Adrenal gland (tissue), 12 donors: Measurements from ENCODE around the gene STK25. TPM values are rescaled to one million over a fixed set of nuclear protein-coding genes. Genes with fewer than 3 reads are reported as not detected.

ENCODE experiments used
- DNase-seq, 7 donors: peaks; one replicate each; pipeline ENCODE4 v3.0.0-alpha.2; 2019 to 2020
- H3K27ac ChIP-seq, 5 donors: fragments of 200-600 bp; sonication (generic) in 4 of 5; 1 replicate in 3 of 5; 2 replicates in 2 of 5; pipeline versions ENCODE4 v1.5.1 to v1.8.0; 2016 to 2020; ENCODE audit warnings: mild to moderate bottlenecking in 1 of 5
- H3K27me3 ChIP-seq: fragments of 200-600 bp; 2 replicates; pipeline ENCODE4 v1.8.0; 2021
- H3K36me3 ChIP-seq, 2 donors: fragments of 200-600 bp; replicated peaks in 1 of 2; 1 replicate in 1 of 2; 2 replicates in 1 of 2; pipeline versions ENCODE4 v1.5.1 to v1.8.0; 2018 to 2022
- H3K4me1 ChIP-seq, 2 donors: fragments of 200-600 bp; replicated peaks in 1 of 2; 1 replicate in 1 of 2; 2 replicates in 1 of 2; pipeline versions ENCODE4 v1.5.1 to v1.8.0; 2018 to 2021
- H3K4me3 ChIP-seq, 4 donors: fragments of 200-600 bp; sonication (generic) in 3 of 4; one replicate each; pipeline ENCODE4 v1.5.1; 2016 to 2018
- H3K9me3 ChIP-seq, 3 donors: fragments of 200-600 bp; sonication (generic) in 1 of 3; replicated peaks in 1 of 3; 1 replicate in 2 of 3; 2 replicates in 1 of 3; pipeline versions ENCODE4 v1.5.1 to v1.8.0; 2016 to 2021
- POLR2A ChIP-seq, 2 donors: fragments of 450-650 bp; IDR thresholded peaks; one replicate each; pipeline ENCODE4 v1.6.1; 2017; ENCODE audit warnings: antibody characterized with exemption in 2 of 2, mild to moderate bottlenecking in 2 of 2, moderate library complexity in 1 of 2
- WGBS, 4 donors: extraction: QIAGEN DNeasy Blood & Tissue Kit in 2 of 4; methylation state at CpG; one replicate each; pipeline versions ENCODE4 v1.1.5 to v1.1.7; 2013 to 2017; 5-methylcytosine and 5-hydroxymethylcytosine counted together
- intact Hi-C, 2 donors: fragments of 100-400 bp; cut with DNase I; formaldehyde crosslinking; loops; one replicate each; pipeline versions ENCODE4 v1.14.1 to v1.15.0; 2022 to 2023
- polyA plus RNA-seq, 3 donors: library from polyadenylated mRNA; stranded (reverse); fragments of 200-250 nt in 2 of 3; fragments of 350-450 nt in 1 of 3; fragmentation: Illumina TruSeq in 1 of 3; extraction: RNeasy Lipid Tissue Mini Kit (QIAGEN cat#74804) in 1 of 3; gene quantifications; one replicate each; pipeline ENCODE4 v1.2.3, GENCODE V29; 2013 to 2014
- total RNA-seq, 9 donors: library from RNA; depleted of rRNA in 4 of 9; stranded (reverse); fragments of >200 nt in 4 of 9; fragments of 120-200 nt in 1 of 9; fragmentation: NEBNext Ultra II Directional in 1 of 9; extraction: Animal tissue kit (Norgen Biotek cat#: 25700) in 1 of 9; gene quantifications; one replicate each; pipeline versions ENCODE4 v1.1.0 to v1.2.4, GENCODE V29; 2013 to 2023
- TF ChIP-seq, protein P1 (sequence below), 6 experiments: fragments of 450-650 bp in 4 of 6; fragments of 200-600 bp in 2 of 6; sonication (generic) in 1 of 6; IDR thresholded peaks; 1 replicate in 5 of 6; 2 replicates in 1 of 6; pipeline versions ENCODE4 v1.5.1 to v1.8.0; 2016 to 2021; ENCODE audit warnings: antibody characterized with exemption in 6 of 6, mild to moderate bottlenecking in 2 of 6, moderate library complexity in 1 of 6
- donor health status: healthy with polysubstance abuse.
- donor health status: Bipolar disorder and iron deficiency.
- donor health status: DM: yes; HTN: yes; CAD: no.
- donor health status: DM: no; HTN: no; CAD: no.
- donor health status: DM: no; HTN: no; CAD: no.
- donor health status: DM: yes; HTN: yes; CAD: no.

STK25 gene
- total and polyA plus RNA-seq, 12 donors: 71.4 to 352 (median 167) TPM

DNA sequence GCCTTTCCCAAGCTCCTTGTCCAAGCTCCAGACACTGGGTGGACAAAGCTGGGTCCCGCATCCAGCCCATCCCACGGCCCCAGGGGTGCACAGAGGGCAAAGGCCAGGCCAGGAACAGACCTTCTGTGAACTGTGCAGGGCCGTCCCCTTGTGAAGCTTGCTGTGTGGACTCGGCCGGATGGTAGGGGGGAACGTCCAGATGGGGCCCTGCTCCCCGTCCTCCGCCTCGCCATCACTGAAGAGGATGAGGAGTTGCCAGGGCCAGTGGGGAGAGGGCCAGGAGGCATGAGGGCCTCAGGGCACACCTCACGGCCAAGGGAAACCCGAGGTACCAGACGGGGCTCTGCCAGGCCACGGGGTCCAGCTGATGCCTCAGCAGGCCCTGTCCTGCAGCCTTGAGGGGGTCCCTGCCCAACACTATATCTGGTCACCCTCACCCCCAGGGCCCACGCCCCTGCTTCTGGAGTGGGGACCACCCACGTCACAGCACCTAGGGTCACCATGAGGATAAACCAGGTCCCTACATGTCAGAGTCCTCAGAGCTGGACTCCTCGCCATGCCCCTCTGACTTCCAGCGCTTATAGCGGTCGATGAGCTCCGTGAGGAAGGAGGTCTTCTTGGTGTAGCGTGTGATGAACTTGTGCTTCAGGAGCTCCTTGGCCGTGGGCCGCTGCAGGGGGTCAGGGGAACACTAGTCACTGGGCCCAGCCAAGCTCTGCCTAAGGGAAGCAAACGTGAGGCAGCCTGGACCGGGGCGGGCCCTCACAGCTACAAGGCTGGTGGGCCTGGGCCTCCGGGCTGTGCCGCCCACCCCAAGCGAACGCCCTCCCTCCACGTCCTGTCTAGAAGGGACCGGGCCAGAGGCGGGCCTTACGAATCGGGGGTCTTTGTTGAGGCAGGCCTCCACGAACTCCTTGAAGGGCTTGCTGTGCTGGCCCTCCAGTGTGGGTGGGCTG, 10.0 kb downstream of the STK25 start:
- Histone ChIP-seq H3K36me3 (peaks cover 0 to 63% of the 10 kb centered on the region in 2 donors), H3K4me3 (no peak overlapping the region), H3K9me3 (no peaks in the 10 kb centered on the region), H3K4me1 (no peaks in the 10 kb centered on the region), H3K27me3 (no peaks in the 10 kb centered on the region), H3K27ac (no peak overlapping the region)
- intact Hi-C loops: no loop called here
- TF ChIP-seq POLR2A (IDR thresholded peaks at IDR 0.05): no peak
- TF ChIP-seq, protein P1, sequence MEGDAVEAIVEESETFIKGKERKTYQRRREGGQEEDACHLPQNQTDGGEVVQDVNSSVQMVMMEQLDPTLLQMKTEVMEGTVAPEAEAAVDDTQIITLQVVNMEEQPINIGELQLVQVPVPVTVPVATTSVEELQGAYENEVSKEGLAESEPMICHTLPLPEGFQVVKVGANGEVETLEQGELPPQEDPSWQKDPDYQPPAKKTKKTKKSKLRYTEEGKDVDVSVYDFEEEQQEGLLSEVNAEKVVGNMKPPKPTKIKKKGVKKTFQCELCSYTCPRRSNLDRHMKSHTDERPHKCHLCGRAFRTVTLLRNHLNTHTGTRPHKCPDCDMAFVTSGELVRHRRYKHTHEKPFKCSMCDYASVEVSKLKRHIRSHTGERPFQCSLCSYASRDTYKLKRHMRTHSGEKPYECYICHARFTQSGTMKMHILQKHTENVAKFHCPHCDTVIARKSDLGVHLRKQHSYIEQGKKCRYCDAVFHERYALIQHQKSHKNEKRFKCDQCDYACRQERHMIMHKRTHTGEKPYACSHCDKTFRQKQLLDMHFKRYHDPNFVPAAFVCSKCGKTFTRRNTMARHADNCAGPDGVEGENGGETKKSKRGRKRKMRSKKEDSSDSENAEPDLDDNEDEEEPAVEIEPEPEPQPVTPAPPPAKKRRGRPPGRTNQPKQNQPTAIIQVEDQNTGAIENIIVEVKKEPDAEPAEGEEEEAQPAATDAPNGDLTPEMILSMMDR (IDR thresholded peaks at IDR 0.05): no peak
- WGBS, 4 donors: 93 to 95% (median 94%) methylated on average over 11 to 36 of the region's 36 CpGs
- DNase-seq: no peak

DNA sequence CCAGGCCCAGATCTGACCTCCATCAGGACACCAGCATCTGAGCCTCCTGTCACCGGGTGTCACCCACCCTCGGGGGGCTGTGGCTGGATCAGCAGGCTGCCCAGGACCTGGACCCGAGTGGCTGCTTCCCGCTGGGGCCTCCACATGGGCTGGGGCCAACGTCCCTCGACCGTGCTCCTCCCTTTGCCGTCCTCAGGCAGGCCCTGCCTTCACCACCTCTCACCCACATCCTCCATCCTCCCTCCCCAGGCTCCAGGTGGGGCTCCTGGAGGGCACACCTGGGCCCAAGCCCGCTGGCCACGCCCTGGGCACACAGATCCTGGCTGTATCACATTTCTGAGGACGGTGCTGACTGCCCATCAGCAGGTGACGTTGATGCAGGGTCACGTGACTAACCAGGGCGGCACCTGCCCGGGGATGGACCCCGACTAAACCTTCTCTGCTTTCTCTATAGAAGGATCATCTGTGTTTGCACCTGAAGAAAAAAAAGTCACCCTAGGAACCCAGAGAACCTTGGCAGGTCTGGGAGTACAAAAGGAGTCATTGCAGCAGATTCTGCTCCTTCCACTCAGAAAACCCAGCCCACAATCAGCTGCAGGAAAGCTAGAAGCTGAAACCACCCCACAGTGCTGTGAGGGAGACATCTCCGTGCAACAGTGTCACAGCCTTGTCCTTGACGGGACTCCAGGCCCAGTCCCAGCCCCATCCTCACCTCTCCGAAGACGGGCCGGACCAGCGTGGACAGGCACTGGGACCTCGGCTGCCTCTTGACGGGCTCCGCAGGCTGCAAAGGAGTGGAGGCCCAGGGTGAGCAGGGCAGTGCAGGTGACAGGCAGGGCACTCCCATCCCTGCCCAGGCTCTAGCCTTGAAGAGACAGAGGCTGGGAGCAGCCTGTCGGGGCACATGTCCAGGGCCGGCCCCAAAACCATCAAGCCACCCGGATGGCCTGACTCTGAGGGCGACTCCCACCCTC, 11.2 kb downstream of the STK25 start:
- H3K27ac ChIP-seq: no peak overlapping the region
- H3K4me1 ChIP-seq: no peaks in the 10 kb centered on the region
- intact Hi-C loops: no loop called here
- WGBS, 4 donors: 80 to 87% (median 84%) methylated on average over 20 to 29 of the region's 29 CpGs
- peaks cover 0 to 72% of the 10 kb centered on the region in 2 donors for H3K36me3 ChIP-seq
- no peak for TF ChIP-seq POLR2A (IDR thresholded peaks at IDR 0.05)
- TF ChIP-seq, protein P1 (IDR thresholded peaks at IDR 0.05): no peak
- H3K27me3 ChIP-seq: no peaks in the 10 kb centered on the region
- no peak for DNase-seq
- H3K9me3 ChIP-seq: no peaks in the 10 kb centered on the region
- H3K4me3 ChIP-seq: no peak overlapping the region

DNA sequence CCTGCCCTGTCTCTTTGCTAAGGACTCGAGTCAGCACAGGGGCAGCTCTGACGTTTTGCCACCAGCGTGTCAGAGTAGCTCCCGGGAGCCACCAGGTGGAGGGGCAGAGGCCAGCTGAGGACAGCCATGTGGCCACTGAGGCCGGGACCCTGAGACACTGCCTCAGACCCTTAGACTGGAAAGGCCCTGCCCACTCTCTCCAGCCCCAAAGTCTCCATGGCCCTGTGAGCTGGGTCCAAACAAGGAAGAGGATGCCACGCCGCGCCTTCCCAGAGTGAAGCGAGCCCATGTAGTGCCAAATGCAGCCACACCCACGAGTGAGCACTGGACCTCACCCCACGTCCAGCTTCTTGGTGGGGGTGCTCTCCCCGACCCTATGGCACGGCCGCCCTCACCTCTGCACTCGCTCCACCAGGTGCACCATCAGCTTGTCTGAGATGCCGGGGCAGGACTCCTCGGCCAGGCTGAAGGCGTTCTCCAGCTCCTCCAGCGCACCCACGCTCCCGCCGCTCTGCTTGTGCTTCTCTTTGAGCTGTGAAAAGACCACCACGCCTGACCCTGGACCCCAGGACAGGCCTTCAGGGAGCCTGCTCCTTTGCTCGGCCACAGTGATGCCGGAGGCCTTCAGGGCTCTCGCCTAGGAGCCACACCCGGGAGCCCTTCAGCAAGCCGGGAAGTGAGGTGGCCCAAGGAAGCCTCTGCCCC, 12.2 kb downstream of the STK25 start:
- no peak overlapping the region for H3K27ac ChIP-seq
- WGBS, 4 donors: 91 to 95% (median 93%) methylated on average over 19 to 28 of the region's 28 CpGs
- H3K27me3 ChIP-seq: no peaks in the 10 kb centered on the region
- no peak for TF ChIP-seq POLR2A (IDR thresholded peaks at IDR 0.05)
- TF ChIP-seq, protein P1 (IDR thresholded peaks at IDR 0.05): no peak
- H3K36me3 ChIP-seq: peaks cover 0 to 67% of the 10 kb centered on the region in 2 donors
- H3K9me3 ChIP-seq: no peaks in the 10 kb centered on the region
- intact Hi-C loops: no loop called here
- no peaks in the 10 kb centered on the region for H3K4me1 ChIP-seq
- H3K4me3 ChIP-seq: no peak overlapping the region
- DNase-seq: no peak
